HCT116 (cell line): ENCODE data around the gene PDE4D.

Experiments
- ELF1 ChIP-seq: IDR thresholded peaks from 2 replicates; pipeline ENCODE4 v1.6.1; 2012; ENCODE audit warnings: low read depth, borderline replicate concordance
- FOSL1 ChIP-seq: IDR thresholded peaks from 2 replicates; pipeline ENCODE4 v1.6.1; 2012; ENCODE audit warnings: low read depth
- POLR2A ChIP-seq: IDR thresholded peaks from 2 replicates; pipeline ENCODE4 v1.7.0; 2011; ENCODE audit warnings: borderline replicate concordance; ENCODE audit not compliant: insufficient read depth, insufficient read length; ENCODE audit errors: extremely low read depth
- POLR2AphosphoS5 ChIP-seq: IDR thresholded peaks from 2 replicates; pipeline ENCODE4 v1.6.1; 2011; ENCODE audit warnings: mild to moderate bottlenecking, low read depth, low read length, moderate library complexity
- SIN3A ChIP-seq: IDR thresholded peaks from 2 replicates; pipeline ENCODE4 v1.6.1; 2012; ENCODE audit warnings: low read depth
- YY1 ChIP-seq: IDR thresholded peaks from 2 replicates; pipeline ENCODE4 v1.6.1; 2011; ENCODE audit warnings: low read length, low read depth, moderate library complexity, mild to moderate bottlenecking; ENCODE audit not compliant: insufficient replicate concordance; ENCODE audit errors: extremely low read depth
- TF ChIP-seq, protein P1 (sequence below), 3 experiments: fragments of 200-600 bp in 1 of 3; sonication (generic) in 1 of 3; IDR thresholded peaks in 2 of 3; conservative IDR thresholded peaks in 1 of 3; 2 replicates each; pipeline ENCODE4 v1.5.1; 2012 to 2017; ENCODE audit warnings: low read depth in 2 of 3, low read length in 2 of 3, antibody characterized with exemption in 1 of 3, borderline replicate concordance in 1 of 3, control low read depth in 1 of 3, mild to moderate bottlenecking in 1 of 3, mixed read lengths in 1 of 3, mixed run types in 1 of 3, moderate library complexity in 1 of 3; ENCODE audit not compliant: insufficient read depth in 1 of 3
- TF ChIP-seq, protein P2 (sequence below): IDR thresholded peaks from 2 replicates; pipeline ENCODE4 v1.6.1; 2012; ENCODE audit warnings: low read depth
- TF ChIP-seq, protein P3 (sequence below): IDR thresholded peaks from 2 replicates; pipeline ENCODE4 v1.6.1; 2012

DNA sequence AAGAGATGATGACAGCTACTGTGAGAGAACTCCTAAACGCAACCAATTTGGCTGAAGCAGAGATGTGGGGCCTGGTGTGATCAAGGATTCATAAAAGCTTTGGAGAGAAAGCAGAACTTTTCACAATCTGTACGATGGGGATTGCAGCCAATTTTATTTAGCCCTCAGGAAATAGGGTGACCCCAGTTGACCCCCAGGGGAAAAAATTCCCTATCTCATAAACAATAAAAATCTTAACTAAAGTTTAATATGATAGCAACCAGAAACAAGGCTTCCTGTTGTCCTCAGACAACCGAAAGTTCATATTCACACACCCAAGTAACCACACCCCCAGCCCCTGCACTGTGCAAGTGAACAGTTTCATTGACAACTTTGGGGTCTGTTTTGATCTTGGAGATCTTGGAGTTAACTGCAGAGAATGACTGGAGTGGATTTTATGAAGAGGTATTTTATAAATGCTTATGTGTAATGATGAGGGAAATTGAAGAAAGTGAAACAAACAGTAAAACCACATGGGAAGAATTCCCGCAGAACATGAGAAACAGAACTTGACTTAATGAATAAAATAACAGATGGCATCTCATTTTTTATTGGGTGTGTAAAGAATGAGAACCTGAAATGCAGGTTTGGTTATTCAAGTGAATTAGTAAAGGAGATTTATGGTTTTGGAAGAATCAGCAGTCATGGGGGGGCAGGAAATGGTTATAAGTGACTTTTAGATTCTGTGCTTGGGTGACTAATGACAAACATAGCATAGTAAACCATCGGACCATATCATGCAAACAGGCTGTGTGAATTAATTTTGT, 94.5 kb downstream of the PDE4D start:
- TF ChIP-seq POLR2AphosphoS5 (no peak), YY1 (no peak), ELF1 (no peak), POLR2A (no peak), SIN3A (no peak), FOSL1 (no peak)
- TF ChIP-seq, protein P1, sequence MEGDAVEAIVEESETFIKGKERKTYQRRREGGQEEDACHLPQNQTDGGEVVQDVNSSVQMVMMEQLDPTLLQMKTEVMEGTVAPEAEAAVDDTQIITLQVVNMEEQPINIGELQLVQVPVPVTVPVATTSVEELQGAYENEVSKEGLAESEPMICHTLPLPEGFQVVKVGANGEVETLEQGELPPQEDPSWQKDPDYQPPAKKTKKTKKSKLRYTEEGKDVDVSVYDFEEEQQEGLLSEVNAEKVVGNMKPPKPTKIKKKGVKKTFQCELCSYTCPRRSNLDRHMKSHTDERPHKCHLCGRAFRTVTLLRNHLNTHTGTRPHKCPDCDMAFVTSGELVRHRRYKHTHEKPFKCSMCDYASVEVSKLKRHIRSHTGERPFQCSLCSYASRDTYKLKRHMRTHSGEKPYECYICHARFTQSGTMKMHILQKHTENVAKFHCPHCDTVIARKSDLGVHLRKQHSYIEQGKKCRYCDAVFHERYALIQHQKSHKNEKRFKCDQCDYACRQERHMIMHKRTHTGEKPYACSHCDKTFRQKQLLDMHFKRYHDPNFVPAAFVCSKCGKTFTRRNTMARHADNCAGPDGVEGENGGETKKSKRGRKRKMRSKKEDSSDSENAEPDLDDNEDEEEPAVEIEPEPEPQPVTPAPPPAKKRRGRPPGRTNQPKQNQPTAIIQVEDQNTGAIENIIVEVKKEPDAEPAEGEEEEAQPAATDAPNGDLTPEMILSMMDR (IDR thresholded peaks at IDR 0.05 in 2 of 3, conservative IDR thresholded peaks at IDR 0.05 in 1 of 3; ENCODE audit: borderline replicate concordance in 1 of 3, insufficient read depth in 1 of 3, low read depth in 2 of 3, low read length in 2 of 3): no peak
- TF ChIP-seq, protein P2, sequence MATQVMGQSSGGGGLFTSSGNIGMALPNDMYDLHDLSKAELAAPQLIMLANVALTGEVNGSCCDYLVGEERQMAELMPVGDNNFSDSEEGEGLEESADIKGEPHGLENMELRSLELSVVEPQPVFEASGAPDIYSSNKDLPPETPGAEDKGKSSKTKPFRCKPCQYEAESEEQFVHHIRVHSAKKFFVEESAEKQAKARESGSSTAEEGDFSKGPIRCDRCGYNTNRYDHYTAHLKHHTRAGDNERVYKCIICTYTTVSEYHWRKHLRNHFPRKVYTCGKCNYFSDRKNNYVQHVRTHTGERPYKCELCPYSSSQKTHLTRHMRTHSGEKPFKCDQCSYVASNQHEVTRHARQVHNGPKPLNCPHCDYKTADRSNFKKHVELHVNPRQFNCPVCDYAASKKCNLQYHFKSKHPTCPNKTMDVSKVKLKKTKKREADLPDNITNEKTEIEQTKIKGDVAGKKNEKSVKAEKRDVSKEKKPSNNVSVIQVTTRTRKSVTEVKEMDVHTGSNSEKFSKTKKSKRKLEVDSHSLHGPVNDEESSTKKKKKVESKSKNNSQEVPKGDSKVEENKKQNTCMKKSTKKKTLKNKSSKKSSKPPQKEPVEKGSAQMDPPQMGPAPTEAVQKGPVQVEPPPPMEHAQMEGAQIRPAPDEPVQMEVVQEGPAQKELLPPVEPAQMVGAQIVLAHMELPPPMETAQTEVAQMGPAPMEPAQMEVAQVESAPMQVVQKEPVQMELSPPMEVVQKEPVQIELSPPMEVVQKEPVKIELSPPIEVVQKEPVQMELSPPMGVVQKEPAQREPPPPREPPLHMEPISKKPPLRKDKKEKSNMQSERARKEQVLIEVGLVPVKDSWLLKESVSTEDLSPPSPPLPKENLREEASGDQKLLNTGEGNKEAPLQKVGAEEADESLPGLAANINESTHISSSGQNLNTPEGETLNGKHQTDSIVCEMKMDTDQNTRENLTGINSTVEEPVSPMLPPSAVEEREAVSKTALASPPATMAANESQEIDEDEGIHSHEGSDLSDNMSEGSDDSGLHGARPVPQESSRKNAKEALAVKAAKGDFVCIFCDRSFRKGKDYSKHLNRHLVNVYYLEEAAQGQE: no peak
- TF ChIP-seq, protein P3, sequence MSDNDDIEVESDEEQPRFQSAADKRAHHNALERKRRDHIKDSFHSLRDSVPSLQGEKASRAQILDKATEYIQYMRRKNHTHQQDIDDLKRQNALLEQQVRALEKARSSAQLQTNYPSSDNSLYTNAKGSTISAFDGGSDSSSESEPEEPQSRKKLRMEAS: no peak
